Measurements from ENCODE around the gene SMURF1. TPM values are rescaled to one million over a fixed set of nuclear protein-coding genes. Genes with fewer than 3 reads are reported as not detected.

Gene SMURF1
- total RNA-seq, 1 experiment from 2014 or later, result 37.7 TPM

DNA sequence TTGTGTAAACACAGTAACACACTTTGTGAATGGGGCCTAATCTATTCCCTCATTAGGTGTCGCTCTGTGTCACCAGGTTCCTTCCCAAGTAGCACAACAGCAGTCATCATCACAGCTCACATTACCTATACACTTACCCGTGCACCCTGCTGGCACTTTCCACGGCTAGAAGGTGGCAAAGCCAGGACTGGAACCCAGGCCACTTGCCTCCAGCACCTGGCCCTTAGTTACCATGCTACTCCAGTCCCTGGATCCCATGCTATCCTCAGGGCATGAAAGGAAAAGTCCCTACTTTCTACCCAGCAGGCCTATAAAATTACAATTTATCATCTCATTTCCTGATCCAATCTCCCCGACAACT lies 18.4 kb downstream of the SMURF1 start:
- DNase-seq (ENCODE audit: low read depth), result no peak
- in situ Hi-C loops (cut with HindIII; ENCODE audit: low pct_unique_long_range_greater_than_20kb, low sequenced_read_pairs), result no loop called here

- DNase-seq (ENCODE audit: low read depth), result no peak
- in situ Hi-C loops (cut with HindIII; ENCODE audit: low pct_unique_long_range_greater_than_20kb, low sequenced_read_pairs), result no loop called here
These were observed 19.0 kb downstream of the SMURF1 start for GRCh38 chr7:99124751-99125504.

- in situ Hi-C loops (cut with HindIII; ENCODE audit: low pct_unique_long_range_greater_than_20kb, low sequenced_read_pairs), result no loop called here
- no peak for DNase-seq (ENCODE audit: low read depth)
These were observed 19.7 kb downstream of the SMURF1 start for GRCh38 chr7:99124236-99124635.

DNA sequence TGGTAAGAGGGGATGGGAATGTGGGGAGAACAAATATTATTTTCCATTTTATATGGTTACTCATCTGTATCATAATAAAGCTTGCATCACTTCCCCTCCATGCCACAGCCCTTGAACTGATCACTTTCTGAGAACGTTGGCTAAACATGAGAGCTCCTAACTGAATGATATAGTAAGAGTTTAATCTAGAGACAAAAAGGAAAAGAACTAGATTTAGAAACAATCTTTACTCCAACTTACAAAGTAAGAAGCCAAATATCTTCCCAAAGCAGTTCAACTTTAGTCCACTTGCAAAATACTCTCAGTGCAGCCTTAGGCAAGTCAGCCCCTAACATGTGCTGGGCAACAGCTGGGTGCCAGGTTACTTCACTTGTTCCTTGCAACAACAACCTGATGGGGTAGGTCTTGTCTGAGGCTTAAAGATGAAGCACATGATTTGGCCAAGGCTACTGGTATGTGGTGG lies 20.3 kb downstream of the SMURF1 start:
- DNase-seq (ENCODE audit: low read depth), result no peak
- in situ Hi-C loops (cut with HindIII; ENCODE audit: low pct_unique_long_range_greater_than_20kb, low sequenced_read_pairs), result no loop called here

- in situ Hi-C loops (cut with HindIII; ENCODE audit: low pct_unique_long_range_greater_than_20kb, low sequenced_read_pairs), result no loop called here
- DNase-seq (ENCODE audit: low read depth), result no peak
These were observed 21.1 kb downstream of the SMURF1 start for GRCh38 chr7:99122762-99123161.

GRCh38 chr7:99121496-99122021 lies 22.3 kb downstream of the SMURF1 start:
- in situ Hi-C loops (cut with HindIII; ENCODE audit: low pct_unique_long_range_greater_than_20kb, low sequenced_read_pairs), result no loop called here
- DNase-seq (ENCODE audit: low read depth), result no peak

GRCh38 chr7:99120916-99121315 lies 23.0 kb downstream of the SMURF1 start:
- no peak for DNase-seq (ENCODE audit: low read depth)
- in situ Hi-C loops (cut with HindIII; ENCODE audit: low pct_unique_long_range_greater_than_20kb, low sequenced_read_pairs), result no loop called here

DNA sequence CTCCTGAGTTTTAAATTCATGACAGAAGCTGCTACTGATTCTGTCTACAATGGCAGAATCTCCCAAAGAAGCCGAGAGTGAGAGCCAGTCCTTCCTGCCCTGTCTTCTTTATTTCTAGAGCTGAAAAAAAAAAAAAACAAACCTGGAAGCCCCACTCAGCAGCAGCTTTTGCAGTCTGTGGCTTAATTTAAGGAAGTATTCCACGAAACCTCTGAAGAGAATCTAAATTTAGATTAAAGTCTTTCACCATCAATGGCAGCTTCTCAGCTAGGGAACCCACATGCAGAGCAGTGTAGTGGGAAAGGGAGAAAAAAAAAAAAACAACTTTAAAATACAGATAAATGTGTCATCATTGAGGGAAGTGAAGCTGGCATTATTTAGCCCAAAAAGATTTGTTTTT lies 23.4 kb downstream of the SMURF1 start:
- DNase-seq (ENCODE audit: low read depth), result no peak
- in situ Hi-C loops (cut with HindIII; ENCODE audit: low pct_unique_long_range_greater_than_20kb, low sequenced_read_pairs), result no loop called here

GRCh38 chr7:99118077-99118476 lies 25.8 kb downstream of the SMURF1 start:
- in situ Hi-C loops (cut with HindIII; ENCODE audit: low pct_unique_long_range_greater_than_20kb, low sequenced_read_pairs), result no loop called here

DNA sequence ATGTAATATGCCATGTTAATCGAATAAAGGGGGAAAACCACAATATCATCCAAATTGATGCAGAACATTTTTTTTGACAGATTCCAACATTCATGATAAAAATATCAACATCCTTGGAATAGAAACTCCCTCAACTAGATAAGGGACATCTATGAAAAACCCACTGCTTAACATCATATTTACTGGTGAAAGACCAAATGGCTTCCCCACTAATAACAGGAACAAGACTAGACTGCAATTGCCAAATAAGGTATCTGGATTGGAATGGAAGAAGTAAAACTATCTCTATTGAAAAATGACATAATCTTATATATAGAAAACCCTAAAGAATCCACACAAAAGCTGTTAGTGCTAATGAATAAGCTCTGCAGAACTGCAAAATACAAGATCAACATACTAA lies 27.8 kb downstream of the SMURF1 start:
- in situ Hi-C loops (cut with HindIII; ENCODE audit: low pct_unique_long_range_greater_than_20kb, low sequenced_read_pairs), result no loop called here
- DNase-seq (ENCODE audit: low read depth), result no peak

More at GRCh38 chr7:99118077-99118476, 25.8 kb downstream of the SMURF1 start:
- DNase-seq (ENCODE audit: low read depth), result no peak

DNA sequence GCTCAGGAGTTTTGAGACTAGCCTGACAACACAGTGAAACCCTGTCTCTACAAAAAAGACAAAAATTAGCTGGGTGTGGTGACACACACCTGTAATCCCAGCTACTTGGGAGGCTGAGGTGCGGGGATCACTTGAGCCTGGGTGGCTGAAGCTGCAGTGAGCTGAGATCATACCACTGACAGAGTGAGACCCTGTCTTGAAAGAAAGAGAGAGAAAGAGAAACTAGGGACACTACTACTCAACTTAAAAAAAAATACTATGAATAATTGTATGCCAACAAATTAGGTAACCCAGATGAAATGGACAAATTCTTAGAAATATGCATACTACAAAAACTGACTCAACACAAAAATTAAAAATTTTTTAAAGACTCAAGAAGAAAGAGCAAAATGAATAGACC lies 28.5 kb downstream of the SMURF1 start:
- in situ Hi-C loops (cut with HindIII; ENCODE audit: low pct_unique_long_range_greater_than_20kb, low sequenced_read_pairs), result no loop called here
- no peak for DNase-seq (ENCODE audit: low read depth)

DNA sequence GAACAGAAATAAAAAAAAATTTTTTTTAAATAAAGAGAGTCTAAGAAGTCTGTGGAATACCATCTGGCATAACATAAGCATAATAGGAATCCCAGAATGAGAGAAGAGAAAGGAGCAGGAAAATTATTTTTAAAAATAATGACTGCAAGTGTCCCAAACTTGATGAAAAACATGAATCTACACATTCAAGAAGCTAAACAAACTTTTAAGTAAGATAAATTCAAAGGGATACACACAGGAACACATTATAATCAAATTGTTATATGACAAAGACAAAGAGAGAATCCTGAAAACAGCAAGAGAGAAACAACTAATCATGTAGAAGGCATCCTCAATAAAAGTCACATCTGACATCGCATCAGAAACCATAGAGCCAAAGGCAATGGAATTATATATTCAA lies 30.9 kb downstream of the SMURF1 start:
- in situ Hi-C loops (cut with HindIII; ENCODE audit: low pct_unique_long_range_greater_than_20kb, low sequenced_read_pairs), result no loop called here
- no peak for DNase-seq (ENCODE audit: low read depth)

- in situ Hi-C loops (cut with HindIII; ENCODE audit: low pct_unique_long_range_greater_than_20kb, low sequenced_read_pairs), result no loop called here
- DNase-seq (ENCODE audit: low read depth), result peak; percentile 55
These were observed 31.8 kb downstream of the SMURF1 start for GRCh38 chr7:99112097-99112496.

- no peak for DNase-seq (ENCODE audit: low read depth)
- in situ Hi-C loops (cut with HindIII; ENCODE audit: low pct_unique_long_range_greater_than_20kb, low sequenced_read_pairs), result no loop called here
These were observed 32.3 kb downstream of the SMURF1 start for GRCh38 chr7:99111591-99111990.

DNA sequence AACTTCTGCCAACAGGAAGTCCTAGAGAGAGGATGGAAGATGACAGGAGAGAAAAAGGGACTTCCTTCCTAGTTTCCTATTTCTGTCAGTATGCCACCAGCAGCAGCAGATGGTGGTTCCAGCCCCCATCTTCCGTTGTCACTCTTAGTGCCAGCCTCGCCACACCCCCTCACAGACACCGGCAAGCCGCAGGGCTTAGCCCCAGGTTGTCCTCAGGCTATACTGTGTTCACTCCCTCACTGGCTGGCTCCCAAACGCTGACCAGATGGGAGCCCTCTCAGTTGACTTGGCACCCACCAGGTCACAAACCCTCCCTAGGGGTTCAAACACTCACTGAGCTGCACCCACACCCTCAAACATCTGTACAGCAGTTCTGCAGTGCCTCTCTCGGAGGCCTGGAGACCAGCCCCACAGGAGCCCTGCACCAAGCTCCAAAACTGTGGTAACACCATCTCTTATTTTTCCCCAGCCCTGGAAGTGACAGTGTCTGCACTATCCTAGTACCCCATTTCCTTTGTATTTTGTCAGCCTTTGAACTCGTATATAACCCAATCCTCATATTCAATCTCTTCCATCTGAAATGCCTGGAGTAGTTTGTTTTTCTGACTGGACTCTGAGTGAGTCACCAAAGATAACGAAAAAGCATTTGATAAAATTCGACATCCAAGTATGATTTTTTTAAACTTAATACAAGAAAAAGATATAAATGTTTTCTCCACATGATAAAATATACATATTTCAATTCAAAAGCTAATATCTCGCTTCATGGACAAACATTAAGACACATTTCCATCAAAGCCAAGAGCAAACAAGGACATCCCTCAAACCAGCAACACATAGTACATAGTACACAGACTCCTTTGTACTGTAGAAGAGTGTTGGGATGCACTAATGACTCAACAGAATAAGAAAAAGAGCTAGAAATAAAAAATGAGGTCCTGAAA lies 34.5 kb downstream of the SMURF1 start:
- no peak for DNase-seq (ENCODE audit: low read depth)
- in situ Hi-C loops (cut with HindIII; ENCODE audit: low pct_unique_long_range_greater_than_20kb, low sequenced_read_pairs), result no loop called here

DNA sequence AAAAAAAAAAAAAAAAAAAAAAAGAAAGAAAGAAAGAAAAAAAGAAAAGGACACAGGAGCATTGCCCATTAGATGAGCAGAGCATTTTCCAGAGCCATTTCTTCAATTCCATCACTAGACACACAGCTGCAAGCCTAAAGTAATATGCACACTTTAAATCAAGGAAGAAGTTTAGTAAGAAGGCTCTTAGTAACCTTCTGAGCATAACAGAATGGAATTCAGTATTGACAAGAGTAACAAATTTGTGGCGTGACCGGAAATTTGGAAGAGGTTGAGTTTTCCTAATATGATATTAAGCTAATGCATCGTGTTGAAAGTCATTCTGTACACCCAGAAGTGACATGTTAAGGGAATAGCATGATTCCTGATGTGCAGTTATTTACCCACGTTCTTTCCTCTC lies 35.3 kb downstream of the SMURF1 start:
- DNase-seq (ENCODE audit: low read depth), result no peak
- in situ Hi-C loops (cut with HindIII; ENCODE audit: low pct_unique_long_range_greater_than_20kb, low sequenced_read_pairs), result no loop called here

- in situ Hi-C loops (cut with HindIII; ENCODE audit: low pct_unique_long_range_greater_than_20kb, low sequenced_read_pairs), result no loop called here
- DNase-seq (ENCODE audit: low read depth), result peak; percentile 87
These were observed 37.1 kb downstream of the SMURF1 start for GRCh38 chr7:99106821-99107241.

GRCh38 chr7:99106411-99106810 lies 37.5 kb downstream of the SMURF1 start:
- DNase-seq (ENCODE audit: low read depth), result no peak
- in situ Hi-C loops (cut with HindIII; ENCODE audit: low pct_unique_long_range_greater_than_20kb, low sequenced_read_pairs), result no loop called here

DNA sequence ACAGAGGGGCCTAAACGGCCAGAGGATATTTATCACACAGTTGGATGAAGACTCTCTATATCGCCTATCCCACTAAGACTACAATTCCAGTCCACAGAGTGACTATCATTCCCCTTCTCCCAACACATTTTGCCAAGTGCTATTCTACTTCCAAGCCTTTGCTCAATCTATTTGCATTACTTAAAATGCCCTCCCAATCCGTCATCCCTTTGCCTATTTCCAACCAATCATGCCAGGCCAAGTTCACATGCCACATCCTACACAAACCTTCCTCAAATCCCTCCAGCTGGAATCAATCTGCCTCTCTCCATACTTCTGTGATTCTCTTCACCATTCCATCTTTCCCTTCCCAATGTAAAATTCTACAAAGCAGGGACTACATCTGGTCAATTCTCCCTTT lies 38.2 kb downstream of the SMURF1 start:
- in situ Hi-C loops (cut with HindIII; ENCODE audit: low pct_unique_long_range_greater_than_20kb, low sequenced_read_pairs), result no loop called here
- DNase-seq (ENCODE audit: low read depth), result no peak

All from Caki2 (cell line).